GM21381 (cell line): ENCODE results near the gene CBLB.

Source experiments
- ATAC-seq: cut with Tn5 transposase; IDR thresholded peaks from one replicate; pipeline ENCODE4 v1.9.1; 2021; ENCODE audit warnings: mild to moderate bottlenecking, moderate library complexity; ENCODE audit not compliant: unreplicated experiment

CBLB gene

GRCh38 chr3:105847865-105848264 is 20.9 kb downstream of the CBLB start:
- ATAC-seq = no peak

DNA sequence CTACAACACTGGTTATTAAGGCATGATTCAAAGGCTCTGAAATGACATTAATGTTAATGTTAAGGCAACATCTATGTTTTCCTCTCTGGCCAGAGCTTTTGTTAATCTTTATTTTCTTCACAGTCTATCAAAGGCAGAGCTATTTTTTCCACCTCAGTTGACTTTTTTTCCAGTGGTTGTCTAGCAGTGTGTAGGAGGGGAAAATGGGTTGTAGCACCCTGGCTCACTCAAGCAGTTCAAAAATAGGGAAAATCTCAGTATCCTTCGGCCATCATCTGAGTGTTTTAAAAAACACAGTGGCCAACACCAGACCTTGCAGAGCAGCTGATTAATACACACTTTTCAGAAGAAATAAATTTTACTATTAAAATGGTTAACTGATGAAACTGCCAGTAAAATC is 21.4 kb downstream of the CBLB start:
- ATAC-seq = no peak

DNA sequence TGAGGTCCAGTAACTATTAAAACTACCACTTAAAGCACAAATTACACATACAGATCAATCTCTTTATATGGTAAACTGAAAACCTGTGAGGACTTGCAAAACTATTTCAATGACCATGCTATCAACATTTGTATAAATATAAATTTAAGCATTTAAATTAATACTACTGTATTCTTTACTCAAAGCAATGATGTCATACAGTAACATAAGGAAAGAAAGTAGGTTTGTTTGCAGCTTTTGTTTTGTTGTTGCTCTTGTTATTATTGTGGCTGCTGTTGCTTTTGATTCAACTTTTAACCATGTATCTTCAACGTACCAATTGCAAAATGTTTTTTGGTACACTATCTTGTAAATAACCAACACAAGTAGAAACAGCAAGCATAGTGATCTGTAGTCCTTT is 22.0 kb downstream of the CBLB start:
- ATAC-seq = no peak

DNA sequence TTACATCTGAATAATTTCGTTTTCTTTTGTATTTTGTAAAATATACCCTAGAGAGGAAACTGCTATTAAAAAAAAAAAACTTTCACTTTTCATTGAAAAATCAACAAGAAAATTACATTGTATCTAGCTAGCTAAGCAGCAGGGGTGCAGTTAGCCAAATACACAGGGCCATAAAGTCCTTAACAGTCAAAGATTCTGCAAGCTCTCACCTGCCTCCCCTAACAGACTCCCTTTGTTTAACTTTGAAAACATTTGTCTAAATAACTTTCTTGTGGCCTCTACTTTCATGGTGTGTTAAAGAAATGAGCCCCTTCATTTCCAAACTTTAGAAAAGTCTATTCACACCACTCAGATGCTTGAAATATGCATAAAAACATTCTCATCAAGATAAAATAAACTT is 23.3 kb downstream of the CBLB start:
- no peak for ATAC-seq

GRCh38 chr3:105844704-105845103 is 24.1 kb downstream of the CBLB start:
- ATAC-seq = no peak

- ATAC-seq = no peak
These were observed 24.8 kb downstream of the CBLB start for GRCh38 chr3:105843994-105844393.

DNA sequence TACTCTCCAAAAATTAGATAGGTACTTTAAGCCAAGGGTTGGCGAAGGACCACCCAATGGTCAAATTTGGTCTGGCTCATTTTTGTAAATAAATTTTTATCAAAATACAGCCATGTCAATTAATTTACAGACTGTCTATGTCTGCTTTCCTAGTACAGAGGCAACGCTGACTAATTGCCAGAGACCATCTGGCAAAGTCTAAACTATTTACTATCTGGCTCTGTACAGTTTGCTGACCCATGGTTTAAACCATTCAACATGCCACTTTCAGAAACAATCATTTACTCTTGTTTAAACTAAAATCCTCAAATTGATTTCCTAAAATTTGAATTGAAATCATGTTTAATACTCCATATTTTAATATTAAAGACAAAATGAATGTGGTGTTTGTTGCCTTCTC is 25.9 kb downstream of the CBLB start:
- ATAC-seq = no peak

DNA sequence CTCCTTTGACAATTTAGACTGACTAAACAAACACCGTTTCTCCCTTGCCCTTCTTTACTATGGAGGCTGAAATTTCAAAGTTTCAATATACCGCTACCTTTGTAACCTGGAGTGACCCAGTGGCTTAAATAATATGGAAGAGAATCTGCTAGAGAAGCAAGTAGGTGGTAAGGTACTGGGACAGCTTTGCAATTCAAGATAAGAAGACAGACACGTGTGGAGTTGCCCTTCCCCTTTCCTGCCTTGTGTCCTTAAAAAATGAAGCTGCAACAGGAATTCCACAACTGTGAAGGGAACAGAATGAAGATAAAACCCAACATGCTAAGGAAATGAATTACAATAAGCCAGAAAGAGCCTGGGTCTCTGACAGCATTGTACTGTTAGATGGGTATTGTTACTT is 26.4 kb downstream of the CBLB start:
- no peak for ATAC-seq

GRCh38 chr3:105837947-105838346 is 30.9 kb downstream of the CBLB start:
- no peak for ATAC-seq

- ATAC-seq = peak; percentile 93
These were observed 31.6 kb downstream of the CBLB start for GRCh38 chr3:105837143-105837740.

- ATAC-seq = peak; percentile 36
These were observed 32.3 kb downstream of the CBLB start for GRCh38 chr3:105836533-105836932.

- ATAC-seq = no peak
These were observed 33.2 kb downstream of the CBLB start for GRCh38 chr3:105835606-105836005.

DNA sequence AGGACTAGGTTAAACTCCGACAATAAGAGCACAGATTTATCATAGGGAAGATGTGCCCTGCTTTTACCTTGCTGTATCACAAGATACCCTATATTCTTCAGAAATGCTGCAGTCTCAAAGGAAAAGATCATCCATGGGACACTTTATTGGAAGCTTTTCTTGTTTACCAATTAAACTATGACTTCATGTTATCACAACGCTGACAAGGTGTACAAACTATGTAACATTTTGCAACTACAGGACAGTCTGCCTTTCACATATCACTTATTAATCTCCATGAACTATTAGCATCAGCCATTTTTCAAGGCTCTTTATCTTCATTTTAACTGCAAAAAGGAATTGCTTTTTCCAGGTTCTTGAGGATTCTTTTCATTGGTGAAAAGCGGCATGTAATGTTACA is 34.0 kb downstream of the CBLB start:
- no peak for ATAC-seq

DNA sequence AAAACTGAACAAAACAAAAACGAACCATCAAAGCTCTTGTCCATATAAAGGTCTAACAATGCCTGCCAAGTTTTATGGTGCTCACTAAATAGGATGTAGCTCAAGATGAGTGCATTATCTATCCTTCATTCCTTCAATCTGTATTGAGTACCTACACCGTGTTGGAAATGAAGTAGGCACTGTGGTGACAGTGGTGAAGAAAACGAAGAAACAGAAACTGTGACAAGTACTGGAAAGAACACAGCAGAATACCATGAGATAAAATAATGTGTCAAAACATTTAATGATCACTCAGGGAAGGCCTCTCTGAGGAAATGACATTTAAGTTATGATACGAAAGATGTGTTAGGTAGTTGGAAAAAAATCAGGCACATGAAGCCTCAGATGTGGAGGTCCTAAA is 36.2 kb downstream of the CBLB start:
- ATAC-seq = no peak

- no peak for ATAC-seq
These were observed 38.0 kb downstream of the CBLB start for GRCh38 chr3:105830836-105831235.

GRCh38 chr3:105829871-105830622 is 38.8 kb downstream of the CBLB start:
- ATAC-seq = no peak

GRCh38 chr3:105829229-105829628 is 39.6 kb downstream of the CBLB start:
- ATAC-seq = no peak

- ATAC-seq = peak; percentile 59
These were observed 40.1 kb downstream of the CBLB start for GRCh38 chr3:105828703-105829102.

DNA sequence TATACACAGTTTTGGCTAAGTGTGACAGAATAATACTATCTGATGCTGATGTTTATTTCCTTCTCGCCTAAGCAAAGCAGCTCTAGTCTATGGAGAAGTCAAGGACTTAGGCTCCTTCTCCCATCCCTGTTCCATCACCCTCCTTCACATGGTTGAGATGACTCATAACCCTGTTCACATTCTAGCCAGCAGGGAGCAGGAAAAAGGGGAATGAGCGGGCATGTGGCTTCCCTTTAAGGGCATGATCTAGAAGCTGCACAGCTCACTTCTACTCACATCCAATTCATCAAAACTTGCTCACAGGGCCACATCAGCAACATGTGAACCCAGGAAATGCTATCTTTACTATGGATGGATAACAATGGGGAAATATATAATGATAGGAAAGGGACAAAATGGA is 40.9 kb downstream of the CBLB start:
- ATAC-seq = no peak

DNA sequence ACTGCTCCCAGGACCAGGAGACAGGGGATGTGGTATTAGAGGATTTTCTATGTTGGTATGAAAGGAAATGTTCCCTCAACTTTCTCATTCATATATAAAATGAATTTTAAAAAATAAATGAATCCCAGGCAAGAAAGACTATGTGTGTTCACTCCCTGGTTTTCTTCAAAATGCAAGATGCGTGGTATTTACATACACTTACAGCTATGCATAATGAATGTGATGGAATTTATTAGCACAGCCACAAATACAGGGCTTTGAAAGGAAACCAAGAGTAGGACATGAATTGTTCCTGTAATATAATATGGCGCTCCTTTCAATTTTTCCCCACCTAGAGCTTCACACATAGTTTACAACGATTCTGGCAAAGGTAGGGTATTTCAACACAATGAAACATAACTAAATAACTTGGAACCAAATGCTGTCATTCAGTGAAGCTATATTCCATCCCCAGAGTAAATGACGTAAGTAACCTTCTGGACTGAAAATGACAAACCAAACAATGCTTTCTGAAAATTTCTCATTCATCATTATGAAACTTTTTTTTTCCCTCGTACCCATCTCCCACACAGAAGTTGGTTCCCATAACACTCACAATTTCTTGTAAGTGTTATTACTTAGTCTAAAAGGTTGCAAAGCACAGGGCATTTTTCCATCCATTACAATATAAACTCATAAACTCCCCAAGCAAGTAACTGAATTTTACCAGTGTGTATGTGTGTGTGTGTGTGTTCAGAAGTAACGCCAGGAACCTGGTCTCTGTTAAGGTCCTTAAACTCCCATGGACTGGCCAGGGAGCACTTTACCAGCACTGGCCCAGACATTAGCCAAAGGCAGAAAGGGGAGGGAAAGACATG is 41.8 kb downstream of the CBLB start:
- ATAC-seq = no peak

GRCh38 chr3:105824129-105824528 is 44.7 kb downstream of the CBLB start:
- ATAC-seq = no peak
